HepG2 (cell line): ENCODE data around the gene EFNB1. TPM values are rescaled to one million over a fixed set of nuclear protein-coding genes. Genes with fewer than 3 reads are reported as not detected.

Source experiments
- ATAC-seq: fragments of 200-7000 bp; cut with Tn5 transposase; 3 replicates; pipeline ENCODE4 v1.9.1; 2020; ENCODE audit warnings: mild to moderate bottlenecking, moderate library complexity
- BruUV-seq: library from RNA; stranded (reverse); fragments of 400-500 nt; replicated peaks from 2 replicates; lab custom pipeline; 2021; lab: Mats Ljungman, UMichigan
- CTCF ChIA-PET: fragments of 300-600 bp; formaldehyde crosslinking; extraction: SDS; loops from one replicate; lab custom pipeline; 2021; ENCODE audit warnings: low total read pairs, inconsistent platforms, low intra/inter-chr PET ratio; lab: Yijun Ruan, JAX
- POLR2A ChIA-PET: fragments of 350-600 bp; sonication (Branson Sonifier 250); formaldehyde crosslinking; loops from one replicate; lab custom pipeline; 2020; ENCODE audit warnings: antibody characterized with exemption, inconsistent platforms; lab: Yijun Ruan, JAX
- DNase-seq: peaks from one replicate; pipeline ENCODE4 v3.0.0-alpha.2; 2015; ENCODE audit warnings: low spot score
- FAIRE-seq: peaks from 3 replicates; lab custom pipeline; 2011; peaks lifted over from hg19 to GRCh38; lab: Jason Lieb, UNC
- H2AFZ ChIP-seq: one replicate; pipeline ENCODE4 v1.6.1; 2011; ENCODE audit warnings: low read length, inconsistent platforms
- H3K27ac ChIP-seq: fragments of 300-600 bp; 3 replicates; pipeline ENCODE4 v1.8.0; 2011; ENCODE audit warnings: mixed run types, mild to moderate bottlenecking, mixed read lengths, low read length, inconsistent platforms; ENCODE audit not compliant: insufficient read depth; ENCODE audit errors: extremely low read length
- H3K27me3 ChIP-seq, 2 experiments: fragments of 200-600 bp in 1 of 2; 2 replicates in 1 of 2; 3 replicates in 1 of 2; pipeline versions ENCODE4 v1.6.0 to v1.8.0; 2011; ENCODE audit warnings: low read length in 2 of 2, mild to moderate bottlenecking in 2 of 2, moderate library complexity in 2 of 2, inconsistent platforms in 1 of 2; ENCODE audit not compliant: insufficient read depth in 2 of 2, control insufficient read depth in 1 of 2
- H3K36me3 ChIP-seq, 2 experiments: fragments of 200-600 bp in 1 of 2; replicated peaks in 1 of 2; 2 replicates in 1 of 2; 3 replicates in 1 of 2; pipeline versions ENCODE4 v1.5.1 to v1.8.0; 2011; ENCODE audit warnings: low read length in 2 of 2, inconsistent platforms in 1 of 2; ENCODE audit not compliant: insufficient read depth in 2 of 2, control insufficient read depth in 1 of 2
- H3K4me1 ChIP-seq: 2 replicates; pipeline ENCODE4 v1.5.1; 2012; ENCODE audit warnings: low read length, inconsistent platforms; ENCODE audit not compliant: insufficient read depth
- H3K4me2 ChIP-seq: 2 replicates; pipeline ENCODE4 v1.6.0; 2011; ENCODE audit warnings: low read depth, low read length, inconsistent platforms
- H3K4me3 ChIP-seq, 3 experiments: fragments of 200-600 bp in 1 of 3; sonication (generic), shearing (Covaris generic) in 1 of 3; replicated peaks in 1 of 3; 2 replicates each; pipeline ENCODE4 v1.5.1; 2011 to 2016; ENCODE audit warnings: low read length in 3 of 3, inconsistent platforms in 2 of 3, low read depth in 2 of 3, mild to moderate bottlenecking in 2 of 3, control low read depth in 1 of 3, mixed read lengths in 1 of 3; ENCODE audit not compliant: insufficient read depth in 1 of 3
- H3K79me2 ChIP-seq: one replicate; pipeline ENCODE4 v1.6.1; 2011; ENCODE audit warnings: low read length, inconsistent platforms; ENCODE audit not compliant: insufficient read depth
- H3K9ac ChIP-seq: 2 replicates; pipeline ENCODE4 v1.6.0; 2011; ENCODE audit warnings: mild to moderate bottlenecking, low read depth, low read length, inconsistent platforms; ENCODE audit not compliant: insufficient read depth
- H3K9me3 ChIP-seq: 2 replicates; pipeline ENCODE4 v1.5.1; 2012; ENCODE audit warnings: mild to moderate bottlenecking, low read length
- H4K20me1 ChIP-seq: 2 replicates; pipeline ENCODE4 v1.6.0; 2011; ENCODE audit warnings: inconsistent platforms, mild to moderate bottlenecking, low read length, moderate library complexity; ENCODE audit not compliant: insufficient read depth
- HDAC2 ChIP-seq: sonication (generic); formaldehyde crosslinking; IDR thresholded peaks from 2 replicates; pipeline ENCODE4 v1.4.0; 2020; ENCODE audit warnings: missing genetic modification reagents
- HNF4A ChIP-seq: sonication (generic); formaldehyde crosslinking; IDR thresholded peaks from 2 replicates; pipeline ENCODE4 v1.4.0; 2020; ENCODE audit warnings: missing genetic modification reagents
- PAXIP1 ChIP-seq: sonication (generic); formaldehyde crosslinking; conservative IDR thresholded peaks from 2 replicates; pipeline ENCODE4 v1.4.0; 2020; ENCODE audit warnings: mild to moderate bottlenecking, missing genetic modification reagents, moderate library complexity
- POLR2AphosphoS5 ChIP-seq: IDR thresholded peaks from 2 replicates; pipeline ENCODE4 v1.6.1; 2012; ENCODE audit warnings: low read depth, low read length
- SNAPC4 ChIP-seq: sonication (generic); formaldehyde crosslinking; IDR thresholded peaks from 2 replicates; pipeline ENCODE4 v1.4.0; 2020; ENCODE audit warnings: mild to moderate bottlenecking, missing genetic modification reagents
- ZMYM2 ChIP-seq: sonication (generic); formaldehyde crosslinking; IDR thresholded peaks from 2 replicates; pipeline ENCODE4 v1.8.0; 2022; ENCODE audit warnings: mild to moderate bottlenecking, missing genetic modification reagents
- ZNF337 ChIP-seq: sonication (generic); formaldehyde crosslinking; IDR thresholded peaks from 2 replicates; pipeline ENCODE4 v1.5.1; 2020; ENCODE audit warnings: missing genetic modification reagents, low read depth, mild to moderate bottlenecking, borderline replicate concordance
- WGBS: methylation state at CpG from one replicate; pipeline ENCODE4 v1.1.6; 2017; ENCODE audit warnings: low lambda C conversion rate; 5-methylcytosine and 5-hydroxymethylcytosine counted together
- in situ Hi-C: cut with HindIII; loops from 2 replicates; pipeline ENCODE4 v1.10.0; 2017; ENCODE audit warnings: low pct_unique_long_range_greater_than_20kb; ENCODE audit not compliant: extremely low pct_ligation_motif_present
- intact Hi-C: fragments of 100-400 bp; cut with micrococcal nuclease; formaldehyde crosslinking; loops from one replicate; pipeline ENCODE4 v1.10.0; 2022; ENCODE audit not compliant: unreplicated experiment
- polyA plus RNA-seq, 8 experiments: library from polyadenylated mRNA; depleted of rRNA in 3 of 8; stranded (reverse) in 7 of 8; unstranded in 1 of 8; fragments of >200 nt; fragmentation: Illumina TruSeq in 4 of 8; extraction: Trizol in 4 of 8; gene quantifications; 2 replicates each; pipeline versions ENCODE4 v1.2.1 to v1.2.3, GENCODE V29; 2011 to 2016; ENCODE audit warnings: low read depth in 4 of 8, missing spikeins in 1 of 8, mixed read lengths in 1 of 8; ENCODE audit not compliant: insufficient read depth in 1 of 8
- total RNA-seq, 5 experiments: library from RNA; depleted of rRNA; stranded (reverse); fragments of >200 nt; fragmentation: Illumina TruSeq; extraction: Trizol; gene quantifications; 2 replicates each; pipeline ENCODE4 v1.2.3, GENCODE V29; 2016; ENCODE audit warnings: low read depth in 1 of 5
- TF ChIP-seq, protein P1 (sequence below): sonication (generic); formaldehyde crosslinking; IDR thresholded peaks from 2 replicates; pipeline ENCODE4 v1.5.1; 2020; ENCODE audit warnings: mild to moderate bottlenecking, missing genetic modification reagents, borderline replicate concordance

EFNB1 gene
- total and polyA plus RNA-seq, 2 of the 13 experiments (the other 11 are each of a cell fraction or from before 2014, with no cell fraction given) = 4.0 to 4.1 TPM

DNA sequence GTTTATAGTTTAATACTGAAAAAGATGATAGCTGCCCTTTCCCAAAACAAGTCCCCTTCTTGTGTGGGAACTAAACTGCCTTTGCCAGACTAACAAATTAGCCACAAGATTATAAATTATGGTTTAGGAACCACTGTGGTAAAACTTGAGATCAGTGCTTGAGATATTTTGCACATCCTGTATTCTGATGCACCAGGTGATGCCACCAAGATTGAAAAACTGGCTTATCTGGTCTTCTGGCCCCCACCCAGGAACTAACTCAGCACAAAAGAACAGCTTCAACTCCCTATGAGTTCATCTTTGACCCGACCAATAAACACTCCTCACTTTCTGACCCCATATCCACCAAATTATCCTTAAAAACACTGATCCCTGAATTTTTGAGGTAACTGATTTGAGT lies 36.7 kb upstream of the EFNB1 start (continued):
- no peak for TF ChIP-seq SNAPC4 (CRISPR knock-in tag)

DNA sequence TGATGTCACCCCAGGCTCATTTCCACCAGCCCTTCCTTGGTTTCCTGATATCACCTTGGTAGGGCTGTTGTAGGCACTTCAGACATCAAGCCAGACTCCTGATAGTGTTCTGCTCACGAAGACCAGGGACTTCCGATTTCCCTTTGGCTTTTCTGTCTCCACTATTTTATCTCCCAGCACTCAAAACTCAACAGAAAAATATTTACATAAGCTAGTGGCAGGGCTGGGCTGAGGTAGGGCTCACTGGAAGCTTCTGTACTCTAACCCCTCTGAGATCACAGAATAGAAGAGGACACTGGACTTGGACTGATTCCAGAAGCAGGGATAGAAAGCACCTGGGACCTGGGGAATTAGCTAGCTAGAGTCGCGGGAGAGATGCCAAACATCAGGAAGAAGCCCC lies 34.4 kb upstream of the EFNB1 start:
- Histone ChIP-seq H3K79me2 (no peaks in the 10 kb centered on the region), H3K9me3 (no peaks in the 10 kb centered on the region), H3K27ac (peak overlapping the region; percentile 54), H3K27me3 (0 out of 5 replicates have a peak, but pooled peaks cover 0 to 1% of the 10 kb centered on the region in 2 experiments), H3K9ac (no peak overlapping the region), H3K4me1 (peaks cover 23% of the 10 kb centered on the region), H2AFZ (peak overlapping the region; percentile 52), H3K4me2 (peak overlapping the region; percentile 74), H3K36me3 (no peaks in the 10 kb centered on the region), H3K4me3 (peak overlapping the region; percentile 9 to 46 (median 12); a peak in 3 of 6 replicates), H4K20me1 (no peaks in the 10 kb centered on the region)
- WGBS = 0% methylated on average over 4 of the region's 4 CpGs
- ChIA-PET CTCF (no interaction called here), POLR2A (no interaction called here)
- BruUV-seq = no TSS peak
- FAIRE-seq (peak; percentile 77), DNase-seq (peak; percentile 71), ATAC-seq (peak; percentile 98)
- intact Hi-C loops = no loop called here
- in situ Hi-C loops = no loop called here
- no peak for TF ChIP-seq ZNF337 (CRISPR knock-in tag)
- TF ChIP-seq POLR2AphosphoS5 = no peak
- TF ChIP-seq ZMYM2 (CRISPR knock-in tag) = no peak
- TF ChIP-seq, protein P1, sequence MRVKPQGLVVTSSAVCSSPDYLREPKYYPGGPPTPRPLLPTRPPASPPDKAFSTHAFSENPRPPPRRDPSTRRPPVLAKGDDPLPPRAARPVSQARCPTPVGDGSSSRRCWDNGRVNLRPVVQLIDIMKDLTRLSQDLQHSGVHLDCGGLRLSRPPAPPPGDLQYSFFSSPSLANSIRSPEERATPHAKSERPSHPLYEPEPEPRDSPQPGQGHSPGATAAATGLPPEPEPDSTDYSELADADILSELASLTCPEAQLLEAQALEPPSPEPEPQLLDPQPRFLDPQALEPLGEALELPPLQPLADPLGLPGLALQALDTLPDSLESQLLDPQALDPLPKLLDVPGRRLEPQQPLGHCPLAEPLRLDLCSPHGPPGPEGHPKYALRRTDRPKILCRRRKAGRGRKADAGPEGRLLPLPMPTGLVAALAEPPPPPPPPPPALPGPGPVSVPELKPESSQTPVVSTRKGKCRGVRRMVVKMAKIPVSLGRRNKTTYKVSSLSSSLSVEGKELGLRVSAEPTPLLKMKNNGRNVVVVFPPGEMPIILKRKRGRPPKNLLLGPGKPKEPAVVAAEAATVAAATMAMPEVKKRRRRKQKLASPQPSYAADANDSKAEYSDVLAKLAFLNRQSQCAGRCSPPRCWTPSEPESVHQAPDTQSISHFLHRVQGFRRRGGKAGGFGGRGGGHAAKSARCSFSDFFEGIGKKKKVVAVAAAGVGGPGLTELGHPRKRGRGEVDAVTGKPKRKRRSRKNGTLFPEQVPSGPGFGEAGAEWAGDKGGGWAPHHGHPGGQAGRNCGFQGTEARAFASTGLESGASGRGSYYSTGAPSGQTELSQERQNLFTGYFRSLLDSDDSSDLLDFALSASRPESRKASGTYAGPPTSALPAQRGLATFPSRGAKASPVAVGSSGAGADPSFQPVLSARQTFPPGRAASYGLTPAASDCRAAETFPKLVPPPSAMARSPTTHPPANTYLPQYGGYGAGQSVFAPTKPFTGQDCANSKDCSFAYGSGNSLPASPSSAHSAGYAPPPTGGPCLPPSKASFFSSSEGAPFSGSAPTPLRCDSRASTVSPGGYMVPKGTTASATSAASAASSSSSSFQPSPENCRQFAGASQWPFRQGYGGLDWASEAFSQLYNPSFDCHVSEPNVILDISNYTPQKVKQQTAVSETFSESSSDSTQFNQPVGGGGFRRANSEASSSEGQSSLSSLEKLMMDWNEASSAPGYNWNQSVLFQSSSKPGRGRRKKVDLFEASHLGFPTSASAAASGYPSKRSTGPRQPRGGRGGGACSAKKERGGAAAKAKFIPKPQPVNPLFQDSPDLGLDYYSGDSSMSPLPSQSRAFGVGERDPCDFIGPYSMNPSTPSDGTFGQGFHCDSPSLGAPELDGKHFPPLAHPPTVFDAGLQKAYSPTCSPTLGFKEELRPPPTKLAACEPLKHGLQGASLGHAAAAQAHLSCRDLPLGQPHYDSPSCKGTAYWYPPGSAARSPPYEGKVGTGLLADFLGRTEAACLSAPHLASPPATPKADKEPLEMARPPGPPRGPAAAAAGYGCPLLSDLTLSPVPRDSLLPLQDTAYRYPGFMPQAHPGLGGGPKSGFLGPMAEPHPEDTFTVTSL (CRISPR knock-in tag) = peak; percentile 34; the same call in 1 of the 2 replicates
- peak; percentile 44; the same call in 1 of the 2 replicates for TF ChIP-seq HNF4A (CRISPR knock-in tag)
- TF ChIP-seq PAXIP1 (CRISPR knock-in tag) = peak; percentile 56; the same call in 1 of the 2 replicates
- TF ChIP-seq HDAC2 (CRISPR knock-in tag) = 0 out of 2 replicates have a peak, but pooled peaks have one; percentile 7
